Measurements from ENCODE around the gene TRIM31.
"Not testable (repeated sequence)": the region's sequence is repeated elsewhere in the genome, so short reads cannot be mapped to it uniquely, and the experiment has no call there.

The TRIM31 gene

DNA sequence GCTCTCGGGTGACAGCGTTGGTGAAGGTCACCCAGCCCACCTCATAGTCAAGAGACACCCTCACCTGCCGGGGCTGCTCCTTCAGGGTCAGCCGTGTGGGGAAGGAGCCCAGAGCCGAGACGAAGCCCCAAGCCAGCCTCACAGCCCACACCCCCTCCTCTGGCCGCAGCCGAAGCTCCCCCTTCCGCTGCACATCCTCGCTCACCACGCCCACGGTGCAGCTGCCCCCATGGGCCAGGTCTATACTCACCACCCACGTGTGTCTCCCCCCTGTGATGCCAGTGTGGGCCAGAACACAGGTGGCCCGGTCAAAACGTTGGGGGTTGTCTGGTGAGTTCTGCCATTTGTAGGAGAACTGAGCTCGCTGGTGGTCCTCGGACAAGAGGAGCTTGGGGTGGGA, 41.2 kb upstream of the TRIM31 start:
- H3K9me3 Mint-ChIP-seq = no peaks in the 10 kb centered on the region
- no peak for DNase-seq
- CTCF ChIA-PET = interaction anchor here (0.6 to 1.4 kb wide), 2 partner anchors 11 to 50 kb away, joined by 3 read pairs; no protein-coding TSS in a partner anchor
- H3K36me3 Mint-ChIP-seq = no peaks in the 10 kb centered on the region
- H3K27me3 Mint-ChIP-seq = peaks cover 64% of the 10 kb centered on the region
- H3K4me3 Mint-ChIP-seq = no peak overlapping the region
- no peak overlapping the region for H3K27ac Mint-ChIP-seq
- peaks cover 8% of the 10 kb centered on the region for H3K4me1 Mint-ChIP-seq

DNA sequence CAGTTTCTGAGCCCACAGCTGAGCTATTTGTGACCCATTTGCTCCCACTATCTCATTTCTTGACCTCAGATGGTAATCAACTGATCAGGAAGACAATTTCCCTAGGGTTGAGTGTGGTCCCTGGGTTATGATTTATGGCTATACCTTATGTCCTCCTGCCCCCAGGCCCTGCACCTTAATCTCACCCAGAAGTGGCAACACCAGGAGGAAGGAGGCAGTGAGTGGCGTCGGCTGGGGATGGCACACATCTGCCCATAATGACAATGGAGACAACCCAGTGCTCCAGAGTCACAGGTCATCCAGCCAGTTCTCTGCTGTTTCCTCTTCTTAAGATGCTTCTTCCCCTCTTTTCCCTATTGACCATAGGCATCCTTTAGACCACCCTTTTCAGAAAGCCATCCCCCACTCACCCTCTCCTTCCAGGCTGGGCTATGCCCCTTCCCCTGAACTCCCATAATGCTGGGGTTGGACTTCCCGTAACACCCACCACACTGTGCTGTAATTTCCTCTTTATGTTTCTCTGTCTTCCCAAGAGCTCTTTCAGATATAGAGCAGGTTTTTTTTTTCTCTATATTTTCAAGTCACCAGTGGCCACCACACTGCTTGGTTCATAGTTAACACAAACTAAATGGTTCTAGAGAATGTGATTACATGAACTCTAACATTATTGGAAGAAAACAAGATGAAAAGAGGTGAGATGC, 40.2 kb upstream of the TRIM31 start:
- H3K36me3 Mint-ChIP-seq = no peaks in the 10 kb centered on the region
- H3K27me3 Mint-ChIP-seq = peaks cover 54% of the 10 kb centered on the region
- peaks cover 6% of the 10 kb centered on the region for H3K4me1 Mint-ChIP-seq
- DNase-seq = no peak
- CTCF ChIA-PET = no interaction called here
- no peaks in the 10 kb centered on the region for H3K9me3 Mint-ChIP-seq
- no peak overlapping the region for H3K27ac Mint-ChIP-seq
- no peak overlapping the region for H3K4me3 Mint-ChIP-seq

GRCh38 chr6:30152016-30152673, 39.3 kb upstream of the TRIM31 start:
- Mint-ChIP-seq H3K4me3 (no peak overlapping the region), H3K4me1 (peaks cover 6% of the 10 kb centered on the region), H3K9me3 (no peaks in the 10 kb centered on the region), H3K27ac (no peak overlapping the region), H3K36me3 (no peaks in the 10 kb centered on the region), H3K27me3 (peaks cover 60% of the 10 kb centered on the region)
- no peak for DNase-seq
- CTCF ChIA-PET = interaction anchor here (1.5 to 1.6 kb wide), 2 partner anchors 18 to 21 kb away, joined by 5 to 10 read pairs; no protein-coding TSS in a partner anchor

GRCh38 chr6:30151580-30151979, 38.7 kb upstream of the TRIM31 start:
- Mint-ChIP-seq H3K27me3 (peaks cover 62% of the 10 kb centered on the region), H3K4me3 (no peak overlapping the region), H3K4me1 (peaks cover 6% of the 10 kb centered on the region), H3K9me3 (no peaks in the 10 kb centered on the region), H3K36me3 (no peaks in the 10 kb centered on the region), H3K27ac (no peak overlapping the region)
- CTCF ChIA-PET = interaction anchor here (1.5 to 1.6 kb wide), 2 partner anchors 19 to 20 kb away, joined by 5 to 10 read pairs; no protein-coding TSS in a partner anchor
- DNase-seq = no peak

DNA sequence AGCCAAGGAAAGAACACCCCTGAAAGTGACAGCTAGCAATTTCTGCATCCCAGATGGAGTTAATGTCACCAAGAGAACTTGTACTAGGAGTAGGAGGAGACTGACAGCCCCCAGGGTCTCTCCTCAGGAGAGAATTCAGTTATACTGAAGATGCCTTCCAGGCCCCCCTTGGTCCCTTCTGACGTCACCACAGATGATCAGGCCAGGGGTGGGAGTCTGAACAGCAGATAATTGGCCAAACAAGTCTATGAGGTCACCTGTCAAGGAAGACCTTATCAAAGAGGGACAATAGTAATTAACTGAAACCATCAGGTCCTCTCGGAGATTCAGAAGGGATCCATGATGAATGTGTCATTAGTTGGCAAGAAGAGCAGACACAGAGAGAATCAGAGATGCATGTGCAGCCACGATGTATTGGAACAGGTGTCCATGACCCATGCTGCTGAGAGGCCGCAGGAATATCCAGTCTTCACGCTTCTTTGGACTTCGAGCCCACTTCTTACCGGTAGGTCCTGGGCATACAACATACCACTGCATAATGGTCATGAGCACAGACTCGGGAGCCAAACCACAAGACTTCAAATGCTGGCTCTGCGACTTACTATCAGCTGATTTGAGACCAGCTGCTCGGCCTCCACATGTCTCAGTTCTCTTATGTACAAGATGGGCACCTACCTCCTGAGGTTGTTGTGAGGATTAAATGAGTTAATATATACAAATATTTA, 37.9 kb upstream of the TRIM31 start:
- no peaks in the 10 kb centered on the region for H3K9me3 Mint-ChIP-seq
- H3K27ac Mint-ChIP-seq = no peak overlapping the region
- H3K27me3 Mint-ChIP-seq = peaks cover 63% of the 10 kb centered on the region
- CTCF ChIA-PET = interaction anchor here (0.8 to 1.6 kb wide), 3 partner anchors 17 to 20 kb away, joined by 3 to 10 read pairs (median 5); no protein-coding TSS in a partner anchor
- H3K36me3 Mint-ChIP-seq = no peaks in the 10 kb centered on the region
- H3K4me3 Mint-ChIP-seq = no peak overlapping the region
- DNase-seq = no peak
- H3K4me1 Mint-ChIP-seq = peaks cover 4% of the 10 kb centered on the region

GRCh38 chr6:30149858-30150550, 37.1 kb upstream of the TRIM31 start:
- DNase-seq = no peak
- CTCF ChIA-PET = no interaction called here
- Mint-ChIP-seq H3K9me3 (no peaks in the 10 kb centered on the region), H3K36me3 (no peaks in the 10 kb centered on the region), H3K27ac (no peak overlapping the region), H3K27me3 (peaks cover 69% of the 10 kb centered on the region), H3K4me3 (no peak overlapping the region), H3K4me1 (peaks cover 4% of the 10 kb centered on the region)

DNA sequence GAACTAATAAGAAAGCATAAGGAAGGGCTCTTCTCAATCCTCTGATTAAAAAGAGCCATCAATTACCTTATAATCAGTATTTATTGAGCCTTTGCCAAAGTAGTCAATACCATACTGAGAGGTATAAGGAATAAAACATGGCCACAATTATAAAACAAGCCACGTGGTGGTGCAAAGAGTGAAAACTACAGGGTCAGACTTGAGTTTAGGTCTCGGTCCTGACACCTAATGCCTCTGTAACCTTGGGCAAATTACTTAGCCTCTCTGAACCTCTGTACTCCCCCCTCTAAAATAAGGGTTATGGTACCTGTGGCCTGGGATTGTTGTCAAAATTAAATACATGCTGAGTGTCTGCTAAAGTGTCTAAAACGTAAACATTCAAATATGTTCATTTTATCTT, 36.3 kb upstream of the TRIM31 start:
- Mint-ChIP-seq H3K4me1 (peaks cover 4% of the 10 kb centered on the region), H3K4me3 (no peak overlapping the region), H3K27me3 (peaks cover 70% of the 10 kb centered on the region), H3K9me3 (no peaks in the 10 kb centered on the region), H3K27ac (no peak overlapping the region), H3K36me3 (no peaks in the 10 kb centered on the region)
- CTCF ChIA-PET = no interaction called here
- DNase-seq = no peak

- H3K9me3 Mint-ChIP-seq = no peaks in the 10 kb centered on the region
- DNase-seq = no peak
- H3K4me3 Mint-ChIP-seq = no peak overlapping the region
- no peak overlapping the region for H3K27ac Mint-ChIP-seq
- H3K36me3 Mint-ChIP-seq = no peaks in the 10 kb centered on the region
- peaks cover 4% of the 10 kb centered on the region for H3K4me1 Mint-ChIP-seq
- peaks cover 56% of the 10 kb centered on the region for H3K27me3 Mint-ChIP-seq
- CTCF ChIA-PET = interaction anchor here (0.9 to 1.8 kb wide), 3 partner anchors 16 to 44 kb away, joined by 3 to 7 read pairs (median 6); no protein-coding TSS in a partner anchor
Observed at GRCh38 chr6:30147096-30147495, 34.2 kb upstream of the TRIM31 start.

DNA sequence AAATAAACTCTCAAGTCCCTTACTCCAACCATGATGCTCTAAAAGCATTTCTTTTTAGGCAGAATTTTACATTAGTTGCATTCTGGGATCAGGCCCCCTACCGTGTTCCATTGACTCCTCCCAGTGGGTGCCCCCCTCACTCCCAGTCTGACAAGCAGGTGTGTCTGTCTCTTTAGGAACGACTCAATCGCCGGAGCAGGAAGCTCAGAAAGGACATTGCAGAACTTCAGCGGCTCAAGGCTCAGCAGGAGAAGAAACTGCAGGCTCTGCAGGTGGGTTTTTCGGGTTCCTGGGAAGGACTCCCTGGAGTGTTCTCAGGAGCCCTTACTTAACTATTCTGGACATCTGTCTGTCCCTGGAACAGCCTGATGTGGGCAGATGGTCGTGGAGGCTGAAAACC, 32.9 kb upstream of the TRIM31 start:
- no peaks in the 10 kb centered on the region for H3K4me1 Mint-ChIP-seq
- H3K27ac Mint-ChIP-seq = no peak overlapping the region
- CTCF ChIA-PET = no interaction called here
- H3K27me3 Mint-ChIP-seq = peaks cover 62% of the 10 kb centered on the region
- DNase-seq = no peak
- H3K36me3 Mint-ChIP-seq = no peaks in the 10 kb centered on the region
- no peaks in the 10 kb centered on the region for H3K9me3 Mint-ChIP-seq
- no peak overlapping the region for H3K4me3 Mint-ChIP-seq

GRCh38 chr6:30144811-30145210, 31.9 kb upstream of the TRIM31 start:
- Mint-ChIP-seq H3K9me3 (no peaks in the 10 kb centered on the region), H3K27me3 (peaks cover 54% of the 10 kb centered on the region), H3K27ac (no peak overlapping the region), H3K4me1 (no peaks in the 10 kb centered on the region), H3K4me3 (no peak overlapping the region), H3K36me3 (no peaks in the 10 kb centered on the region)
- DNase-seq = no peak
- CTCF ChIA-PET = interaction anchor here (0.8 kb wide), 1 partner anchor 14 kb away, joined by 3 read pairs; no protein-coding TSS in a partner anchor

- Mint-ChIP-seq H3K36me3 (no peaks in the 10 kb centered on the region), H3K4me1 (no peaks in the 10 kb centered on the region), H3K27ac (no peak overlapping the region), H3K27me3 (peaks cover 62% of the 10 kb centered on the region), H3K9me3 (no peaks in the 10 kb centered on the region), H3K4me3 (no peak overlapping the region)
- no peak for DNase-seq
- CTCF ChIA-PET = interaction anchor here (1.2 to 1.4 kb wide), 2 partner anchors 11 to 39 kb away, joined by 3 read pairs; no protein-coding TSS in a partner anchor
Observed at GRCh38 chr6:30143780-30144179, 30.9 kb upstream of the TRIM31 start.

DNA sequence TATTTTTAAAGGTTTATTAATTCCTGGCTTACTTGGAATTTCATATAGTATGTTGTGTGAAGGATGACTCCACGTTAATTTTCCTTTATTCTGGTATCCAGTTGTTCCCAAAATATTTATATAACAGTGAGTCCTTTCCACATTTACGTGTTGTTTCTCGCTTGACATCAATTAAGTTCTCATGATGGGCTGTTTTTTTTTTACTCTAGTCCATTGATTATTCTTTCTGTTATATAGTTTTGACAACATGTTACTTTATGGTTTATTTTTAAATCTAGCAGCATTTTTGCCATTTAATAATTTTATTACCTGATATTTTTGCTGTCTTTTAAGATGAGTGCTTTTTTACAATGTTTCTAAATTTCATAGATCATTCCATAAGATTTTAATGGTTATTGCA, 29.8 kb upstream of the TRIM31 start:
- Mint-ChIP-seq H3K27me3 (peaks cover 63% of the 10 kb centered on the region), H3K27ac (no peak overlapping the region), H3K4me1 (no peaks in the 10 kb centered on the region), H3K4me3 (no peak overlapping the region), H3K36me3 (no peaks in the 10 kb centered on the region), H3K9me3 (no peaks in the 10 kb centered on the region)
- no peak for DNase-seq
- CTCF ChIA-PET = interaction anchor here (0.6 to 1.4 kb wide), 5 partner anchors 11 to 38 kb away, joined by 3 to 4 read pairs (median 3); no protein-coding TSS in a partner anchor

- H3K27ac Mint-ChIP-seq, H3K4me3 Mint-ChIP-seq, DNase-seq, H3K9me3 Mint-ChIP-seq, H3K36me3 Mint-ChIP-seq, H3K4me1 Mint-ChIP-seq: not testable (repeated sequence)
- CTCF ChIA-PET = interaction anchor here (0.9 kb wide), 1 partner anchor 37 kb away, joined by 3 read pairs; no protein-coding TSS in a partner anchor
- peaks cover 56% of the 10 kb centered on the region for H3K27me3 Mint-ChIP-seq
Observed at GRCh38 chr6:30140240-30140639, 27.4 kb upstream of the TRIM31 start.

All from activated naive CD4-positive, alpha-beta T cell treated with anti-CD3 and anti-CD28 coated beads, Interleukin-2, amount 10 ng/mL, durations not matched to agents 7 days and 5 days (primary cell).